ENCODE data around the gene MBIP.

Gene MBIP

DNA sequence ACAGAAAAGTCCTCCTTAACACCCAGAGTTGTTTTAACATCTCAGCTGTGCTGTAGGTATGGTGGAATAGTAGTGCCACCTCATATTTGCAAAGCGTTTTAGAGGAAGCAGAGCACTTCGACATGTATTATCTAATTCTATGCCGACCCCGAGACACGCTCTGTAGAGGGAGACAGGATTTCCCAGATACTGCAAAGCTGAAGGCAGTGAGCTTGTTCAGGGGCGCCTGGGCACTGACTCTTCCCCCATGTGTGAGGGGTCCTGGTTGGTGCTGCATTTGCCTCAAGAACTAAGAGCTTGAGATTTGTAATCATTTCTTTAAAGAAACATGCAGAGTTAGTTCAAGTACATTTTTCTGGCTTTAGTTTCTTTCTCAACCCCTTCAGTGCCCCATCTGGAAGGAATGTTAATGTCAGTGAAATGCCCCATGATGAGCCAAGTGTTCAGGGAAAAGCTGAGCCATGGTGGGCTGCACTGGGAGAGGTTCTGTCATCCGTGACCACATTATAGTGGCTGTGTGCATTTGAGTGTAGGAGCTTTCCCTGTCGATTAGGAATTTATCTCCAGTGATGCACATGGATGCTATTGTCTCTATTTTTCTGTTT is 66.3 kb downstream of the MBIP start:
- FAIRE-seq (no peak), DNase-seq (ENCODE audit: insufficient read length, low spot score) (no peak)
- TF ChIP-seq, protein P1, sequence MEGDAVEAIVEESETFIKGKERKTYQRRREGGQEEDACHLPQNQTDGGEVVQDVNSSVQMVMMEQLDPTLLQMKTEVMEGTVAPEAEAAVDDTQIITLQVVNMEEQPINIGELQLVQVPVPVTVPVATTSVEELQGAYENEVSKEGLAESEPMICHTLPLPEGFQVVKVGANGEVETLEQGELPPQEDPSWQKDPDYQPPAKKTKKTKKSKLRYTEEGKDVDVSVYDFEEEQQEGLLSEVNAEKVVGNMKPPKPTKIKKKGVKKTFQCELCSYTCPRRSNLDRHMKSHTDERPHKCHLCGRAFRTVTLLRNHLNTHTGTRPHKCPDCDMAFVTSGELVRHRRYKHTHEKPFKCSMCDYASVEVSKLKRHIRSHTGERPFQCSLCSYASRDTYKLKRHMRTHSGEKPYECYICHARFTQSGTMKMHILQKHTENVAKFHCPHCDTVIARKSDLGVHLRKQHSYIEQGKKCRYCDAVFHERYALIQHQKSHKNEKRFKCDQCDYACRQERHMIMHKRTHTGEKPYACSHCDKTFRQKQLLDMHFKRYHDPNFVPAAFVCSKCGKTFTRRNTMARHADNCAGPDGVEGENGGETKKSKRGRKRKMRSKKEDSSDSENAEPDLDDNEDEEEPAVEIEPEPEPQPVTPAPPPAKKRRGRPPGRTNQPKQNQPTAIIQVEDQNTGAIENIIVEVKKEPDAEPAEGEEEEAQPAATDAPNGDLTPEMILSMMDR (IDR thresholded peaks at IDR 0.05; ENCODE audit: insufficient read depth, missing control alignments), result no peak

Measured in D721Med (cell line).